B cell (primary cell): ENCODE measurements around the gene ZNF317. TPM values are rescaled to one million over a fixed set of nuclear protein-coding genes. Genes with fewer than 3 reads are reported as not detected.

ENCODE experiments used
- ATAC-seq: fragments of 200-7000 bp; cut with Tn5 transposase; one replicate; pipeline ENCODE4 v1.10.0; 2021; ENCODE audit warnings: low read depth, mild to moderate bottlenecking, moderate number of reproducible peaks, moderate library complexity
- CTCF ChIA-PET: fragments of 350-600 bp; sonication (Branson Sonifier 250); formaldehyde crosslinking; loops from one replicate; lab custom pipeline; 2021; ENCODE audit warnings: antibody characterized with exemption, inconsistent platforms; lab: Charles Lee
- POLR2A ChIA-PET: fragments of 350-600 bp; sonication (Branson Sonifier 250); formaldehyde crosslinking; loops from one replicate; lab custom pipeline; 2021; ENCODE audit warnings: antibody characterized with exemption; lab: Charles Lee
- DNase-seq: peaks from one replicate; pipeline ENCODE4 v3.0.0; 2013
- H2AFZ ChIP-seq: 2 replicates; pipeline ENCODE4 v1.6.1; 2012; ENCODE audit warnings: mild to moderate bottlenecking, low read depth, low read length; ENCODE audit not compliant: insufficient read depth, poor library complexity, severe bottlenecking
- H3K27ac ChIP-seq, 2 donors: 1 replicate in 1 of 2; 2 replicates in 1 of 2; pipeline ENCODE4 v1.5.1; 2012 to 2013; ENCODE audit warnings: low read length in 2 of 2, mild to moderate bottlenecking in 2 of 2, moderate library complexity in 1 of 2
- H3K27me3 ChIP-seq, 4 experiments: fragments of 200-600 bp in 1 of 4; sonication (generic) in 1 of 4; replicated peaks in 1 of 4; 1 replicate in 2 of 4; 2 replicates in 2 of 4; pipeline versions ENCODE4 v1.6.1 to v1.7.0; 2013 to 2016; ENCODE audit warnings: low read length in 3 of 4, mild to moderate bottlenecking in 2 of 4, mixed read lengths in 1 of 4, moderate library complexity in 1 of 4; ENCODE audit not compliant: insufficient read depth in 4 of 4, control insufficient read depth in 3 of 4; ENCODE audit errors: control extremely low read depth in 1 of 4
- H3K36me3 ChIP-seq, 2 experiments: replicated peaks in 1 of 2; 1 replicate in 1 of 2; 2 replicates in 1 of 2; pipeline versions ENCODE4 v1.6.1 to v1.7.1; 2013; ENCODE audit warnings: low read length in 1 of 2; ENCODE audit not compliant: insufficient read depth in 2 of 2, control insufficient read depth in 1 of 2; ENCODE audit errors: control extremely low read depth in 1 of 2, extremely low read depth in 1 of 2
- H3K4me1 ChIP-seq, 2 donors: fragments of 200-600 bp in 1 of 2; sonication (generic) in 1 of 2; 1 replicate in 1 of 2; 2 replicates in 1 of 2; pipeline versions ENCODE4 v1.5.1 to v1.6.1; 2013 to 2017; ENCODE audit warnings: low read length in 2 of 2; ENCODE audit not compliant: control insufficient read depth in 2 of 2, insufficient read depth in 2 of 2
- H3K4me2 ChIP-seq: replicated peaks from 2 replicates; pipeline ENCODE3; 2012; ENCODE audit warnings: mild to moderate bottlenecking, low read depth, low read length; ENCODE audit not compliant: poor library complexity, severe bottlenecking
- H3K4me3 ChIP-seq, 5 experiments: fragments of 200-600 bp in 1 of 5; sonication (generic) in 1 of 5; 1 replicate in 3 of 5; 2 replicates in 2 of 5; pipeline versions ENCODE4 v1.5.1 to v1.7.0; 2011 to 2016; ENCODE audit warnings: low read length in 4 of 5, mild to moderate bottlenecking in 4 of 5, low read depth in 2 of 5, control low read depth in 1 of 5, moderate library complexity in 1 of 5; ENCODE audit not compliant: insufficient read depth in 1 of 5; ENCODE audit errors: control extremely low read depth in 1 of 5, extremely low read depth in 1 of 5
- H3K79me2 ChIP-seq: fragments of 200-600 bp; sonication (generic); one replicate; pipeline ENCODE4 v1.6.0; 2016; ENCODE audit warnings: low read length; ENCODE audit not compliant: control insufficient read depth, insufficient read depth
- H3K9ac ChIP-seq: fragments of 200-600 bp; sonication (generic); 2 replicates; pipeline ENCODE4 v1.6.1; 2017; ENCODE audit warnings: mild to moderate bottlenecking, low read length, moderate library complexity
- H3K9me3 ChIP-seq, 3 donors: one replicate each; pipeline versions ENCODE4 v1.6.1 to v1.7.1; 2013; ENCODE audit warnings: low read length in 2 of 3; ENCODE audit not compliant: control insufficient read depth in 2 of 3, insufficient read depth in 1 of 3; ENCODE audit errors: control extremely low read depth in 1 of 3
- H4K20me1 ChIP-seq: 2 replicates; pipeline ENCODE4 v1.6.0; 2012; ENCODE audit warnings: mild to moderate bottlenecking, low read length; ENCODE audit not compliant: insufficient read depth, control insufficient read depth, poor library complexity, severe bottlenecking
- H3K27ac Mint-ChIP-seq: one replicate; pipeline ENCODE4 v1.8.0; 2021; ENCODE audit warnings: mixed read lengths
- H3K27me3 Mint-ChIP-seq: one replicate; pipeline ENCODE4 v1.8.0; 2021; ENCODE audit warnings: mixed read lengths
- H3K4me1 Mint-ChIP-seq: one replicate; pipeline ENCODE4 v1.8.0; 2021; ENCODE audit warnings: mixed read lengths
- H3K4me3 Mint-ChIP-seq: one replicate; pipeline ENCODE4 v1.8.0; 2021; ENCODE audit warnings: mixed read lengths
- H3K9me3 Mint-ChIP-seq: one replicate; pipeline ENCODE4 v1.8.0; 2022; ENCODE audit warnings: mixed read lengths; ENCODE audit not compliant: insufficient read depth
- EZH2 ChIP-seq: IDR thresholded peaks from 2 replicates; pipeline ENCODE4 v1.6.1; 2012; ENCODE audit warnings: borderline replicate concordance, low read depth, mild to moderate bottlenecking, moderate library complexity, low read length; ENCODE audit not compliant: insufficient read depth, poor library complexity, severe bottlenecking
- whole genome bisulfite sequencing: methylation state at CpG from one replicate; pipeline ENCODE4 v1.1.5; 2013; ENCODE audit warnings: missing lambda C conversion rate; ENCODE audit not compliant: insufficient coverage; 5-methylcytosine and 5-hydroxymethylcytosine counted together
- intact Hi-C: fragments of 100-400 bp; cut with micrococcal nuclease; formaldehyde crosslinking; loops from one replicate; pipeline ENCODE4 v1.10.0; 2022
- polyA plus RNA-seq: library from polyadenylated mRNA; depleted of rRNA; stranded (reverse); fragments of >200 nt; gene quantifications from 2 replicates; pipeline ENCODE4 v1.2.3, GENCODE V29; 2012
- total RNA-seq, 2 donors: library from RNA; stranded (reverse); fragments of 120-200 nt in 1 of 2; gene quantifications; 1 replicate in 1 of 2; 2 replicates in 1 of 2; pipeline versions ENCODE4 v1.2.3 to v1.2.4, GENCODE V29; 2013 to 2022
- TF ChIP-seq, protein P1 (sequence below): fragments of 200-600 bp; IDR thresholded peaks from one replicate; pipeline ENCODE4 v1.8.0; 2022; ENCODE audit warnings: antibody characterized with exemption, mild to moderate bottlenecking

Gene ZNF317
- total and polyA plus RNA-seq, 2 donors (not counting 1 experiment from before 2014, with no cell fraction given) = 31.6 to 65.2 TPM

DNA sequence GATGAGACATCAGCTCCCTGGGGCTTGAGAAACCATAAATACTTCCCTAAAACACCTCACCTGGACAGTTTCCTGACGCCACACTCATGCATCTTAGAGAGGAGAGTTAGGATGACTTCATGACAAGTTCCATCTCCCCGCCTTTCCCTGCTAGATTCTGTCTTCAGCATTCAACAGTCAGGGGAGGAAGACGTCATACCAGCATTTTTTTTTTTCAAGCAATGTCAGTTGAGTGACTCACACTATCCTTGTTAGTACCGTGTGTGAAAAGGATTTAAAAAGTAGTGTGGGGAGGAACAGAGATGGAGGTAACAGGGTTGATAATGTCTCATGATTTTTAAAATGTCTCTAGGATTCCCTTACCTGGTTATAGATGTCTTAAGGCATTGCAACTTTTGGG, 38.7 kb downstream of the ZNF317 start, which contains the start of gene OR7D2:
TSS of gene OR7D2 (plus strand) at position 79 of the 400 bp plus-strand sequence. CDS start 6,803 bp downstream, outside the sequence.
- H3K9ac ChIP-seq = no peak within 1 kb of the TSS
- ATAC-seq = no peak

GRCh38 chr19:9183000-9183399, 42.8 kb downstream of the ZNF317 start:
- Histone ChIP-seq H3K79me2 (no peaks in the 10 kb centered on the region), H3K4me2 (no peak overlapping the region), H2AFZ (no peak overlapping the region), H3K9ac (no peak overlapping the region), H3K27ac (no peak overlapping the region), H4K20me1 (no peaks in the 10 kb centered on the region), H3K9me3 (peaks cover 0 to 3% (median 1%) of the 10 kb centered on the region in 3 donors), H3K27me3 (no peaks in the 10 kb centered on the region), H3K4me1 (no peaks in the 10 kb centered on the region), H3K4me3 (no peak overlapping the region), H3K36me3 (no peaks in the 10 kb centered on the region)
- H3K4me3 Mint-ChIP-seq = no peak overlapping the region
- 95% methylated on average over 14 of the region's 17 CpGs for WGBS
- H3K9me3 Mint-ChIP-seq = peaks cover 4% of the 10 kb centered on the region
- POLR2A ChIA-PET = no interaction called here
- intact Hi-C loops = no loop called here
- CTCF ChIA-PET = no interaction called here
- H3K27ac Mint-ChIP-seq = no peak overlapping the region
- TF ChIP-seq EZH2 = no peak
- TF ChIP-seq, protein P1, sequence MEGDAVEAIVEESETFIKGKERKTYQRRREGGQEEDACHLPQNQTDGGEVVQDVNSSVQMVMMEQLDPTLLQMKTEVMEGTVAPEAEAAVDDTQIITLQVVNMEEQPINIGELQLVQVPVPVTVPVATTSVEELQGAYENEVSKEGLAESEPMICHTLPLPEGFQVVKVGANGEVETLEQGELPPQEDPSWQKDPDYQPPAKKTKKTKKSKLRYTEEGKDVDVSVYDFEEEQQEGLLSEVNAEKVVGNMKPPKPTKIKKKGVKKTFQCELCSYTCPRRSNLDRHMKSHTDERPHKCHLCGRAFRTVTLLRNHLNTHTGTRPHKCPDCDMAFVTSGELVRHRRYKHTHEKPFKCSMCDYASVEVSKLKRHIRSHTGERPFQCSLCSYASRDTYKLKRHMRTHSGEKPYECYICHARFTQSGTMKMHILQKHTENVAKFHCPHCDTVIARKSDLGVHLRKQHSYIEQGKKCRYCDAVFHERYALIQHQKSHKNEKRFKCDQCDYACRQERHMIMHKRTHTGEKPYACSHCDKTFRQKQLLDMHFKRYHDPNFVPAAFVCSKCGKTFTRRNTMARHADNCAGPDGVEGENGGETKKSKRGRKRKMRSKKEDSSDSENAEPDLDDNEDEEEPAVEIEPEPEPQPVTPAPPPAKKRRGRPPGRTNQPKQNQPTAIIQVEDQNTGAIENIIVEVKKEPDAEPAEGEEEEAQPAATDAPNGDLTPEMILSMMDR = no peak
- no peaks in the 10 kb centered on the region for H3K4me1 Mint-ChIP-seq
- DNase-seq (no peak), ATAC-seq (no peak)
- peaks cover 7% of the 10 kb centered on the region for H3K27me3 Mint-ChIP-seq

More for the DNA sequence above, 38.7 kb downstream of the ZNF317 start, which contains the start of gene OR7D2:
- Histone ChIP-seq H3K27ac (no peak within 1 kb of the TSS), H3K4me1 (no peaks in the 10 kb centered on the region), H3K79me2 (no peaks in the 10 kb centered on the region), H3K4me2 (no peak within 1 kb of the TSS), H3K9me3 (no peaks in the 10 kb centered on the region), H4K20me1 (no peaks in the 10 kb centered on the region), H3K36me3 (no peaks in the 10 kb centered on the region), H3K4me3 (no peak within 1 kb of the TSS), H2AFZ (no peak within 1 kb of the TSS), H3K27me3 (no peaks in the 10 kb centered on the region)
- POLR2A ChIA-PET = no interaction called here
- no peaks in the 10 kb centered on the region for H3K9me3 Mint-ChIP-seq
- no peak within 1 kb of the TSS for H3K27ac Mint-ChIP-seq
- no peak for DNase-seq
- peaks cover 5% of the 10 kb centered on the region for H3K27me3 Mint-ChIP-seq
- CTCF ChIA-PET = no interaction called here
- TF ChIP-seq EZH2 = no peak
- TF ChIP-seq, protein P1 = no peak
- H3K4me3 Mint-ChIP-seq = no peak within 1 kb of the TSS
- intact Hi-C loops = no loop called here
- H3K4me1 Mint-ChIP-seq = no peaks in the 10 kb centered on the region
- 66% methylated on average over 2 of the region's 4 CpGs for WGBS
